ENCODE data around the gene SLC26A9.

The SLC26A9 gene

DNA sequence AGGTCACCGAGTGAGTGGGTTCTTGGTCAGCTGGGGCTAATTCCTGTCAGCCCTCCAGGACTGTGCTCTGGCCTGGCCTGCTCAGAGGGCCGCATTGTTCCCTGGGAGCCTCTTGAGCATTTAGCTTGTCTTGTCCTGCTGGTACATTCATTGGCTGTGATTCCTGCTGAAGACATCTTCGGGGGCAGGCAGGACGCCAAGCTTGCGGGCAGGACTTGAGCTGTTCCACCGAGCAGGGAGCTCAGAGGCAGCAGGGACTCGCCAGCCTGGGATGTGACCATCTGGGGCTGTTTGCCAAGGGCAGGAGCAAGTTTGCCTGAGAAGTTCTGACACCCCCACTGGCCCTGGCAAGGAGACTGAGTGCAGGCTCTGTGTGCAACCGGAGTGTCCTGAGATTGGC, 7.0 kb upstream of the SLC26A9 start:
- no peak for DNase-seq
- Histone ChIP-seq H3K9me3 (ENCODE audit: control insufficient read depth, low read length) (no peaks in the 10 kb centered on the region), H3K4me1 (ENCODE audit: control insufficient read depth, insufficient read depth, low read length, poor library complexity, severe bottlenecking) (no peaks in the 10 kb centered on the region), H3K27ac (ENCODE audit: insufficient read depth, low read length, poor library complexity, severe bottlenecking) (no peak overlapping the region), H3K27me3 (replicated peaks; ENCODE audit: control insufficient read depth, insufficient read depth, low read length, poor library complexity, severe bottlenecking) (no peaks in the 10 kb centered on the region), H3K4me3 (ENCODE audit: insufficient read depth, low read depth, low read length, poor library complexity, severe bottlenecking) (no peak overlapping the region), H3K36me3 (ENCODE audit: control insufficient read depth, insufficient read depth, low read length) (no peaks in the 10 kb centered on the region)

DNA sequence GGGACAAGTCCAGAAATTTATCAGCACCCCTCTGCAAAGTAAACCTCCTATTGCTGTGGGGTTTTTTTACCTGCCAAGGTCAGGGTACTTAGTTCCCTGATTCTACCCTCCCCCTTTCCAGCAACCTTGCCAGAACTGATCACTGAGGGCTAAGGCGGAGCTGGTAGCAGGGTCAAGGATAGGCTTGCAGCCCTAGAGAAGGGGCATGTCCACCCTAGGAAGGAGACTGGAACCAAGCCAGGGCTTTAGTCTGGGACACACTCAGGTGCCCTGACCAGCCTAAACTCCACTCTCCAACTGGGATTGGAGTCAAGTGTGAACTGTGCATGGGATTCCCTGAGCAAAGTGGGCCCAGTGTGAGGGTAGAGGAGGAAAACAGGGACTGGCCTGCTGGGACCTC, 6.5 kb upstream of the SLC26A9 start:
- H3K9me3 ChIP-seq (ENCODE audit: control insufficient read depth, low read length), result no peaks in the 10 kb centered on the region
- no peaks in the 10 kb centered on the region for H3K4me1 ChIP-seq (ENCODE audit: control insufficient read depth, insufficient read depth, low read length, poor library complexity, severe bottlenecking)
- no peak overlapping the region for H3K4me3 ChIP-seq (ENCODE audit: insufficient read depth, low read depth, low read length, poor library complexity, severe bottlenecking)
- H3K27me3 ChIP-seq (replicated peaks; ENCODE audit: control insufficient read depth, insufficient read depth, low read length, poor library complexity, severe bottlenecking), result no peaks in the 10 kb centered on the region
- H3K27ac ChIP-seq (ENCODE audit: insufficient read depth, low read length, poor library complexity, severe bottlenecking), result no peak overlapping the region
- no peak for DNase-seq
- no peaks in the 10 kb centered on the region for H3K36me3 ChIP-seq (ENCODE audit: control insufficient read depth, insufficient read depth, low read length)

DNA sequence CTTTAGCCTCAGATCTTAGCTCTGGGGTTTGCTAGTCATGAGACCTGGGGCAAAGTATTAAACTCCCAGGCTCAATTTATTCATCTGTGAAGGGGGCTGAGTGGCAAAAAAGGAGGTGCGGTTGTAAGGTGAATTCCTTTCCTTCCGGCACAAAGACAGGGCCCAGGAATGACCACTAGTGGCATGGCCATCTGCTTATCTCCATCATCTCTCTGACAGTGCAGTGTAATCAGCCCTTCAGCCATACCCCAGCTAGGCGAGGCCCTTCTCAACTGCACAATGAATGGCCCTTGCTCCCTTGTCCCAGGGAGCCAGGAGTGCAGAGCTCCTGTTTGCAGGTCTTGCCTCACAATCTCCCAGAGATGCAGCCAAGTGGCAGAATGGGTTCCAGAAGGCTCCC, 5.6 kb upstream of the SLC26A9 start:
- H3K4me1 ChIP-seq (ENCODE audit: control insufficient read depth, insufficient read depth, low read length, poor library complexity, severe bottlenecking), result no peaks in the 10 kb centered on the region
- no peaks in the 10 kb centered on the region for H3K9me3 ChIP-seq (ENCODE audit: control insufficient read depth, low read length)
- no peak overlapping the region for H3K27ac ChIP-seq (ENCODE audit: insufficient read depth, low read length, poor library complexity, severe bottlenecking)
- no peak overlapping the region for H3K4me3 ChIP-seq (ENCODE audit: insufficient read depth, low read depth, low read length, poor library complexity, severe bottlenecking)
- no peaks in the 10 kb centered on the region for H3K27me3 ChIP-seq (replicated peaks; ENCODE audit: control insufficient read depth, insufficient read depth, low read length, poor library complexity, severe bottlenecking)
- no peaks in the 10 kb centered on the region for H3K36me3 ChIP-seq (ENCODE audit: control insufficient read depth, insufficient read depth, low read length)
- DNase-seq, result no peak

DNA sequence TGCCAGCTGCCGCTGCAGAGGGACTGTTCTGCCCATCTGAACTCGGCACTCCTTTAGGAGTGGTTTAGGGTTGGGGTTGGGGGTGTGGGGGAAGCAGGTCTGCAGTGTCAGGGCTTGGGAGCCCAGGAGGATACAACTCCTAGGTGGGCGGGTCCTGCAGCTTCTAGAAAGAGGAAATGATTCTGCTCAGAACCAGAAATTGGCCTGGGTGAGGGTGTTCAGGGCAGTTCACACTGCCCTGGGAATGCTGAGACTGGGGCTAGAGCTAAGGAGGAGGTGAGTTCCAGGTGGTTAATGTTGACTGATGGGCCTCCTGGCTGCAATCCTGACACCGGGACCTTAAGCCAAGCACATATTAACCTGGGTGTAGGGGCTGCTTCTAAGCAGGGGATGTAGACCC, 4.8 kb upstream of the SLC26A9 start:
- H3K9me3 ChIP-seq (ENCODE audit: control insufficient read depth, low read length), result no peaks in the 10 kb centered on the region
- H3K27ac ChIP-seq (ENCODE audit: insufficient read depth, low read length, poor library complexity, severe bottlenecking), result no peak overlapping the region
- no peaks in the 10 kb centered on the region for H3K4me1 ChIP-seq (ENCODE audit: control insufficient read depth, insufficient read depth, low read length, poor library complexity, severe bottlenecking)
- H3K4me3 ChIP-seq (ENCODE audit: insufficient read depth, low read depth, low read length, poor library complexity, severe bottlenecking), result no peak overlapping the region
- H3K36me3 ChIP-seq (ENCODE audit: control insufficient read depth, insufficient read depth, low read length), result no peaks in the 10 kb centered on the region
- H3K27me3 ChIP-seq (replicated peaks; ENCODE audit: control insufficient read depth, insufficient read depth, low read length, poor library complexity, severe bottlenecking), result no peaks in the 10 kb centered on the region
- no peak for DNase-seq

DNA sequence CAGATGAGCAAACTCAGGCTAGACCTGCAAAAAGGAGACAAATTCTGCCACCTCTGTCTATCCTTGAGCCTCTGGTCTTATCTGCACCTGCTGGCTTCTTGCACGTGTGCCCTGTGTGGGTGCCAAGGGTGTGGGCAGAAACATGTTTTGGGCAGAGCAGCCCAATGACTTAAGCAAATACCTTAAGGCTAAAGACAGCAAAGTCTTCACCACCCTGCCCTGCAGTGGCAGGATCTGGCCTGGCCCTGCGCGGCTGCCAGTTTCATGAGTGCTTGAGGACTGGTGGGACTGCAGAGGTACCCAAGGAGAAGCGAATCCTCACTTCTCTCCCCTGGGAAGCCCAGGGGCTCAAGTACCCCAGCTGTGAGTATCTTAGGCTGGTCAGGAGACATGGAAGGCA, 3.8 kb upstream of the SLC26A9 start:
- H3K4me1 ChIP-seq (ENCODE audit: control insufficient read depth, insufficient read depth, low read length, poor library complexity, severe bottlenecking), result no peaks in the 10 kb centered on the region
- H3K27me3 ChIP-seq (replicated peaks; ENCODE audit: control insufficient read depth, insufficient read depth, low read length, poor library complexity, severe bottlenecking), result peaks cover 3% of the 10 kb centered on the region
- H3K4me3 ChIP-seq (ENCODE audit: insufficient read depth, low read depth, low read length, poor library complexity, severe bottlenecking), result no peak overlapping the region
- H3K36me3 ChIP-seq (ENCODE audit: control insufficient read depth, insufficient read depth, low read length), result no peaks in the 10 kb centered on the region
- no peaks in the 10 kb centered on the region for H3K9me3 ChIP-seq (ENCODE audit: control insufficient read depth, low read length)
- DNase-seq, result no peak
- H3K27ac ChIP-seq (ENCODE audit: insufficient read depth, low read length, poor library complexity, severe bottlenecking), result no peak overlapping the region

DNA sequence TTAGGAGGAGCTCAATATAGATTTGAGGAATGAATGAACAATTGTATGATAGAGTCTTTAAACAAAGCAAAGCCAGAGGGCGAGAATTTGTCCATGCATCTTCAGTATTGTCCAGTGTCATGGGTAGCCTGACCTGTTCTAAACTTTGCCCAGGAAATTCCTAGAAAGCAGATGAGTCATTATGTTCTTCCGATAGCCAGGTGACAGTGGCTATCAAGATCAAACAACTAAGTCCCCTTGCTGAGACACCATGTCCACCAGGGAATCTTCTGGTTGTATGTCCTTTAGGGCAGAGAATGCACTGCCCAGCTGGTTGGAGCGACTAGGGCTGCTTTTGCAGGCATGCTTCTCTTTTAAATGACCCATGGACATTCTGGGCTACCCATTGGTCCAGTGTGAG, 1.8 kb upstream of the SLC26A9 start:
- peaks cover 7% of the 10 kb centered on the region for H3K27me3 ChIP-seq (replicated peaks; ENCODE audit: control insufficient read depth, insufficient read depth, low read length, poor library complexity, severe bottlenecking)
- no peaks in the 10 kb centered on the region for H3K36me3 ChIP-seq (ENCODE audit: control insufficient read depth, insufficient read depth, low read length)
- no peak for DNase-seq
- H3K9me3 ChIP-seq (ENCODE audit: control insufficient read depth, low read length), result no peaks in the 10 kb centered on the region
- H3K4me1 ChIP-seq (ENCODE audit: control insufficient read depth, insufficient read depth, low read length, poor library complexity, severe bottlenecking), result no peaks in the 10 kb centered on the region
- no peak overlapping the region for H3K27ac ChIP-seq (ENCODE audit: insufficient read depth, low read length, poor library complexity, severe bottlenecking)
- H3K4me3 ChIP-seq (ENCODE audit: insufficient read depth, low read depth, low read length, poor library complexity, severe bottlenecking), result no peak overlapping the region

DNA sequence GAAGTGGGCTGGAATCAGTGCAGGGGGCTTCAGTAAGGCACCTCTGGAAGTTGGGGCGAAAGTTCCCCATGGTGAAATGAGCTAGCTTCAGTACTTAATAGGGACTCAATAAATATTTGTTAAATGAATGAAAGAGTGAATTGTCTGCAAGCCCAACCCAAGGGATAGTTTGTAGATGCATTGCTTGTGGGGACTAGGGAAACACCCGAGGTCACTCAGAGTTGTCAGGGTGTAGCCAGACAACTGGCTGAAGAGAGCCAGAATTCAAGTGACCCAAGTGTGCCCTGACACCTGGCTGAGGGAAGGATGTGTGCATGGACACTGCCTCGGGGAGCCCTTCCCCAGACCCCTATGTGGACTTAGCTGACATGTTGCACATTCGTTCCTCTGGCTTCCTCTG, 1.3 kb upstream of the SLC26A9 start:
- DNase-seq, result no peak
- Histone ChIP-seq H3K27ac (ENCODE audit: insufficient read depth, low read length, poor library complexity, severe bottlenecking) (no peak overlapping the region), H3K27me3 (replicated peaks; ENCODE audit: control insufficient read depth, insufficient read depth, low read length, poor library complexity, severe bottlenecking) (peaks cover 7% of the 10 kb centered on the region), H3K4me1 (ENCODE audit: control insufficient read depth, insufficient read depth, low read length, poor library complexity, severe bottlenecking) (no peaks in the 10 kb centered on the region), H3K36me3 (ENCODE audit: control insufficient read depth, insufficient read depth, low read length) (no peaks in the 10 kb centered on the region), H3K4me3 (ENCODE audit: insufficient read depth, low read depth, low read length, poor library complexity, severe bottlenecking) (no peak overlapping the region), H3K9me3 (ENCODE audit: control insufficient read depth, low read length) (no peaks in the 10 kb centered on the region)

DNA sequence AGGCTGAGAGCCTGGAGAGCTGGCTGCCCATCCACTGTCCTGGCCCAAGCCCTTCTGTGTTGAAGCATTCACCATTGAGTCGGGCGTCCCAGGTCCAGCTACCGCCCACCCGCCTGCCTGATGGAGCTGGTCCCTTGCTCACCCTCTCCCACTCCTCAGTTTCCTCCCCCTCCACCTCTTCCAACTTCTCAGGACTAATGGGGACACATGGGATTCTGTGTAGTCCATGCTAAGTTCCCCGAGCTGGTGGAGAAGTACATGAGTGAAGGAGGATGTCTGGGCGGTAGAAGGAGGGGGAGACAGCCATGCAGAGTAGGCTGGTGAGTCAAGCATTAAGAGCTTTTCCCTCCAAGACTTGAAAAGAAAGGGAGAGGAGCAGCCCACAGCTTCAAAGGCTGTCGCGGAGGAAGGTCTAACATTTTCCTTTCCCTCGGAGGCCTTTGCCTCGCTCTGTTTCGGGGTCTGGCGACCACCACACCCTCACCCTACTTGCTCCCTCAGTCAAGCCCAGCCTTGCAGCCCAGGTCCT, 561 bp downstream of the SLC26A9 start:
- H3K27ac ChIP-seq (ENCODE audit: insufficient read depth, low read length, poor library complexity, severe bottlenecking), result no peak overlapping the region
- no peaks in the 10 kb centered on the region for H3K4me1 ChIP-seq (ENCODE audit: control insufficient read depth, insufficient read depth, low read length, poor library complexity, severe bottlenecking)
- no peaks in the 10 kb centered on the region for H3K36me3 ChIP-seq (ENCODE audit: control insufficient read depth, insufficient read depth, low read length)
- no peak for DNase-seq
- H3K27me3 ChIP-seq (replicated peaks; ENCODE audit: control insufficient read depth, insufficient read depth, low read length, poor library complexity, severe bottlenecking), result peaks cover 12% of the 10 kb centered on the region
- H3K4me3 ChIP-seq (ENCODE audit: insufficient read depth, low read depth, low read length, poor library complexity, severe bottlenecking), result no peak overlapping the region
- no peaks in the 10 kb centered on the region for H3K9me3 ChIP-seq (ENCODE audit: control insufficient read depth, low read length)

DNA sequence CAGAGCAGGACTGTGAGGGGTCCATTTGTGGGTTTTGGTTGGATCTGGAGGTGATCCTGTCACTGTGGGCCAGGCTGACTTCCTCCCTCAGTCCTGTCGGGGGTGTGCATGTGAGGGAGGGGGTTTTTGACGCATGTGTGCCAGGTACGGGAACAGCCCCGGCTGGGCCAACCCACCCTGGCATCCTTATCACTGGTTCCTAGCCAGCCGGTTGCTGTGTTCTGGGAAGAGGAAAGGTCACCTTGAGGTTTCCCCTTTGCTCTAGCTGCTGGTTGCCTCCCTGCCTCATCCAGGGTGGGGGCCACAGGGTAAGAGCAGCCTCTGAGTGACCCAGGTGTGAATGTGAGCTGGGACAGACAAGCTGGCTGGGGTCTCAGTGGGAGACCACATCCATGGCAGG, 2.5 kb downstream of the SLC26A9 start:
- Histone ChIP-seq H3K27me3 (replicated peaks; ENCODE audit: control insufficient read depth, insufficient read depth, low read length, poor library complexity, severe bottlenecking) (peaks cover 12% of the 10 kb centered on the region), H3K9me3 (ENCODE audit: control insufficient read depth, low read length) (no peaks in the 10 kb centered on the region), H3K4me3 (ENCODE audit: insufficient read depth, low read depth, low read length, poor library complexity, severe bottlenecking) (no peak overlapping the region), H3K36me3 (ENCODE audit: control insufficient read depth, insufficient read depth, low read length) (no peaks in the 10 kb centered on the region), H3K27ac (ENCODE audit: insufficient read depth, low read length, poor library complexity, severe bottlenecking) (no peak overlapping the region), H3K4me1 (ENCODE audit: control insufficient read depth, insufficient read depth, low read length, poor library complexity, severe bottlenecking) (no peaks in the 10 kb centered on the region)
- DNase-seq, result no peak

DNA sequence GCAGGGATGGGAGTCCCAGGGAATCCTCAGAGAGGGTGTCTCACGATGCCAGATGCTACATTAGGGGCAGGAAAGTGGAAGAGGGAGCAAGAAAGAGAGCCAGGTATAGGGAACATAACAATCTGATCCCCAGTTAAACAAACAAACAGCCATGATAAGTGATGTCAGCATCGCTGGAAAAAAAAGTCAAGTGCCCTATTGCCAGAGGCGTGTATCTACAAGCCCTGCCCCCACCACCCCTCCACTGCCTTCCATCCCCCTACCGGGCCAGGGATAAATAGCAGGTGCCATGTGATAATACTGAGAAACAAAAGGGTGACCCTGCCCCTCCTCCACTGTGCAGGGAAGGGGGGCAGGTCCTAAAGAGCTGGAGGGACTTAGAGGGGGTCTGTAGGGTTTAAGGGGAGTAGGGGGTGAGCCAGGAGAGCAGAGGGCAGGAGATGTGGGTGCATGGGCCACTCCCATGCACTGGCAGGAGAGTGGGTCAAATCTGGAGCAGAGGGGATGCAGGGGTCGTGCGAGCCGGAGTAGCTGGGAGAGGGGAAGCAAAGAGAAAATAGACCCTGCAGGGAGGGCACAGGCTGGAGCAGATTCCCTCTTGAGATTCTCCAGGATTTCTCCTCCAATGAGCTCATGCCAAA, 3.4 kb downstream of the SLC26A9 start:
- H3K27ac ChIP-seq (ENCODE audit: insufficient read depth, low read length, poor library complexity, severe bottlenecking), result no peak overlapping the region
- no peak for DNase-seq
- no peaks in the 10 kb centered on the region for H3K36me3 ChIP-seq (ENCODE audit: control insufficient read depth, insufficient read depth, low read length)
- no peaks in the 10 kb centered on the region for H3K9me3 ChIP-seq (ENCODE audit: control insufficient read depth, low read length)
- H3K27me3 ChIP-seq (replicated peaks; ENCODE audit: control insufficient read depth, insufficient read depth, low read length, poor library complexity, severe bottlenecking), result peaks cover 12% of the 10 kb centered on the region
- no peak overlapping the region for H3K4me3 ChIP-seq (ENCODE audit: insufficient read depth, low read depth, low read length, poor library complexity, severe bottlenecking)
- H3K4me1 ChIP-seq (ENCODE audit: control insufficient read depth, insufficient read depth, low read length, poor library complexity, severe bottlenecking), result no peaks in the 10 kb centered on the region
